H1 (cell line): ENCODE measurements around the gene C1orf185. TPM values are rescaled to one million over a fixed set of nuclear protein-coding genes. Genes with fewer than 3 reads are reported as not detected.
"Not testable (repeated sequence)": the region's sequence is repeated elsewhere in the genome, so short reads cannot be mapped to it uniquely, and the experiment has no call there.

Experiments
- CTCF ChIA-PET: fragments of 300-600 bp; sonication (Branson Sonifier 250); formaldehyde crosslinking; loops from one replicate; lab custom pipeline; 2021; ENCODE audit not compliant: partially characterized antibody; lab: Charles Lee
- POLR2A ChIA-PET: fragments of 300-600 bp; sonication (Branson Sonifier 250); formaldehyde crosslinking; loops from one replicate; lab custom pipeline; 2021; ENCODE audit warnings: inconsistent platforms; ENCODE audit not compliant: partially characterized antibody; lab: Charles Lee
- DNase-seq, 2 experiments: peaks; one replicate each; pipeline versions ENCODE4 v3.0.0 to v3.0.0-alpha.2; 2010 to 2022; ENCODE audit warnings: low spot score in 2 of 2, low read depth in 1 of 2, mixed read lengths in 1 of 2
- FAIRE-seq: peaks from 2 replicates; lab custom pipeline; 2011; peaks lifted over from hg19 to GRCh38; lab: Jason Lieb, UNC
- H2AFZ ChIP-seq: 2 replicates; pipeline ENCODE4 v1.8.1; 2012; ENCODE audit warnings: low read length, inconsistent platforms
- H2AK5ac ChIP-seq: 2 replicates; pipeline ENCODE4 v1.6.1; 2013; ENCODE audit warnings: low read depth, low read length
- H2BK120ac ChIP-seq: replicated peaks from 2 replicates; pipeline ENCODE3; 2013; ENCODE audit warnings: low read depth, low read length, inconsistent platforms
- H2BK12ac ChIP-seq: 2 replicates; pipeline ENCODE4 v1.6.1; 2013; ENCODE audit warnings: low read depth, low read length
- H2BK15ac ChIP-seq: 2 replicates; pipeline ENCODE4 v1.6.1; 2013; ENCODE audit warnings: low read length
- H2BK20ac ChIP-seq: 2 replicates; pipeline ENCODE4 v1.6.1; 2013; ENCODE audit warnings: low read length
- H2BK5ac ChIP-seq: 2 replicates; pipeline ENCODE4 v1.6.1; 2013; ENCODE audit warnings: low read depth, low read length
- H3K14ac ChIP-seq: 2 replicates; pipeline ENCODE4 v1.6.1; 2013; ENCODE audit warnings: inconsistent platforms; ENCODE audit not compliant: insufficient read length
- H3K18ac ChIP-seq: 2 replicates; pipeline ENCODE4 v1.6.1; 2013; ENCODE audit warnings: low read length; ENCODE audit errors: extremely low read depth
- H3K23ac ChIP-seq: 2 replicates; pipeline ENCODE4 v1.6.1; 2013; ENCODE audit warnings: inconsistent platforms; ENCODE audit not compliant: insufficient read length
- H3K23me2 ChIP-seq: 2 replicates; pipeline ENCODE4 v1.6.1; 2013; ENCODE audit warnings: low read depth, low read length
- H3K27ac ChIP-seq: 2 replicates; pipeline ENCODE4 v1.6.1; 2011; ENCODE audit warnings: low read depth, low read length, inconsistent platforms
- H3K27me3 ChIP-seq, 4 experiments: replicated peaks in 1 of 4; 1 replicate in 1 of 4; 2 replicates in 3 of 4; pipeline versions ENCODE4 v1.6.1 to v1.8.1; 2011 to 2013; ENCODE audit warnings: low read length in 3 of 4, mild to moderate bottlenecking in 3 of 4, inconsistent platforms in 2 of 4, mixed read lengths in 2 of 4, moderate library complexity in 1 of 4; ENCODE audit not compliant: control insufficient read depth in 3 of 4, insufficient read depth in 3 of 4; ENCODE audit errors: extremely low read depth in 1 of 4
- H3K36me3 ChIP-seq, 4 experiments: 2 replicates each; pipeline versions ENCODE4 v1.6.1 to v1.8.1; 2011 to 2013; ENCODE audit warnings: mild to moderate bottlenecking in 4 of 4, low read length in 3 of 4, moderate library complexity in 2 of 4, control low read depth in 1 of 4, inconsistent platforms in 1 of 4; ENCODE audit not compliant: insufficient read depth in 4 of 4, control insufficient read depth in 2 of 4
- H3K4ac ChIP-seq: replicated peaks from 2 replicates; pipeline ENCODE3; 2013; ENCODE audit warnings: low read length, low read depth, mixed read lengths, inconsistent platforms; ENCODE audit not compliant: insufficient read length
- H3K4me1 ChIP-seq, 4 experiments: replicated peaks in 1 of 4; 1 replicate in 1 of 4; 2 replicates in 3 of 4; pipeline versions ENCODE4 v1.6.1 to v1.8.1; 2011 to 2013; ENCODE audit warnings: low read length in 3 of 4, inconsistent platforms in 2 of 4, mixed read lengths in 1 of 4; ENCODE audit not compliant: insufficient read depth in 4 of 4, control insufficient read depth in 3 of 4
- H3K4me2 ChIP-seq, 2 experiments: 2 replicates each; pipeline versions ENCODE4 v1.6.1 to v1.8.1; 2011 to 2013; ENCODE audit warnings: low read depth in 2 of 2, low read length in 2 of 2, control low read depth in 1 of 2, inconsistent platforms in 1 of 2, mild to moderate bottlenecking in 1 of 2; ENCODE audit not compliant: insufficient read depth in 1 of 2
- H3K4me3 ChIP-seq, 4 experiments: fragments of 200-600, 300-600 bp in 1 of 4; sonication (generic), shearing (Covaris generic), sonication (Bioruptor Twin) in 1 of 4; 2 replicates each; pipeline versions ENCODE4 v1.5.1 to v1.8.1; 2011 to 2016; ENCODE audit warnings: low read length in 4 of 4, low read depth in 3 of 4, control low read depth in 2 of 4, inconsistent platforms in 2 of 4, mild to moderate bottlenecking in 2 of 4, mixed read lengths in 1 of 4, moderate library complexity in 1 of 4; ENCODE audit not compliant: insufficient read depth in 2 of 4; ENCODE audit errors: extremely low read depth in 1 of 4
- H3K56ac ChIP-seq: replicated peaks from 2 replicates; pipeline ENCODE3; 2013; ENCODE audit warnings: low read depth, mild to moderate bottlenecking, mixed read lengths, low read length, inconsistent platforms; ENCODE audit not compliant: insufficient read length
- H3K79me1 ChIP-seq: 2 replicates; pipeline ENCODE4 v1.6.1; 2013; ENCODE audit warnings: low read depth, low read length, control low read depth
- H3K79me2 ChIP-seq, 2 experiments: 2 replicates each; pipeline versions ENCODE4 v1.6.1 to v1.8.1; 2012 to 2013; ENCODE audit warnings: low read length in 2 of 2, mild to moderate bottlenecking in 2 of 2, inconsistent platforms in 1 of 2; ENCODE audit not compliant: insufficient read depth in 2 of 2, control insufficient read depth in 1 of 2
- H3K9ac ChIP-seq, 4 experiments: replicated peaks in 1 of 4; 1 replicate in 1 of 4; 2 replicates in 3 of 4; pipeline versions ENCODE4 v1.6.1 to v1.8.1; 2011 to 2013; ENCODE audit warnings: low read depth in 3 of 4, low read length in 3 of 4, control low read depth in 2 of 4, mild to moderate bottlenecking in 2 of 4, moderate library complexity in 2 of 4, inconsistent platforms in 1 of 4; ENCODE audit errors: extremely low read depth in 1 of 4
- H3K9me3 ChIP-seq, 2 experiments: 2 replicates each; pipeline versions ENCODE4 v1.6.1 to v1.8.1; 2012 to 2013; ENCODE audit warnings: mild to moderate bottlenecking in 2 of 2, moderate library complexity in 2 of 2, control low read depth in 1 of 2, inconsistent platforms in 1 of 2, low read depth in 1 of 2, low read length in 1 of 2, mixed read lengths in 1 of 2; ENCODE audit not compliant: insufficient read depth in 2 of 2
- H4K20me1 ChIP-seq, 2 experiments: replicated peaks in 1 of 2; 2 replicates each; pipeline versions ENCODE3 to v1.8.1; 2011 to 2013; ENCODE audit warnings: inconsistent platforms in 2 of 2, low read length in 2 of 2, mild to moderate bottlenecking in 1 of 2; ENCODE audit not compliant: insufficient read depth in 2 of 2, control insufficient read depth in 1 of 2
- H4K5ac ChIP-seq: 2 replicates; pipeline ENCODE4 v1.6.1; 2013; ENCODE audit warnings: low read length, low read depth, mixed read lengths, inconsistent platforms; ENCODE audit not compliant: insufficient read length
- H4K8ac ChIP-seq: 2 replicates; pipeline ENCODE4 v1.8.0; 2013; ENCODE audit warnings: mild to moderate bottlenecking, moderate library complexity, low read length, inconsistent platforms; ENCODE audit not compliant: insufficient read depth; ENCODE audit errors: extremely low read depth
- H4K91ac ChIP-seq: replicated peaks from 2 replicates; pipeline ENCODE3; 2013; ENCODE audit warnings: low read length, mixed read lengths, inconsistent platforms; ENCODE audit not compliant: insufficient read length
- WGBS, 2 experiments: shearing (Covaris generic) in 1 of 2; methylation state at CpG; one replicate each; pipeline versions ENCODE4 v1.1.6 to v1.1.7; 2013 to 2015; ENCODE audit warnings: low lambda C conversion rate in 2 of 2, mixed read lengths in 2 of 2, inconsistent platforms in 1 of 2, low coverage in 1 of 2, missing lambda C conversion rate in 1 of 2; ENCODE audit not compliant: insufficient replicate concordance in 2 of 2, insufficient coverage in 1 of 2, insufficient read length in 1 of 2; ENCODE audit errors: extremely low coverage in 1 of 2, missing lambda C conversion rate in 1 of 2; 5-methylcytosine and 5-hydroxymethylcytosine counted together
- polyA plus RNA-seq, 7 experiments: library from polyadenylated mRNA; depleted of rRNA in 3 of 7; stranded (reverse) in 5 of 7; unstranded in 2 of 7; fragments of >200 nt in 5 of 7; fragments of 200-250 nt in 2 of 7; gene quantifications; 1 replicate in 5 of 7; 2 replicates in 1 of 7; 4 replicates in 1 of 7; pipeline versions ENCODE4 v1.2.1 to v1.2.3, GENCODE V29; 2011 to 2013; ENCODE audit warnings: missing spikeins in 2 of 7, mixed read lengths in 2 of 7
- total RNA-seq: library from RNA; stranded (reverse); fragmentation: NEBNext Ultra II Directional; extraction: Animal tissue kit (Norgen Biotek cat#: 25700); gene quantifications from 2 replicates; pipeline ENCODE4 v1.2.1, GENCODE V29; 2021

C1orf185 gene
- total and polyA plus RNA-seq, 2 of the 8 experiments (the other 6 are each of a cell fraction or from before 2014, with no cell fraction given): not detected

GRCh38 chr1:51137696-51138095 is 35.7 kb downstream of the C1orf185 start:
- H3K23me2 ChIP-seq, H3K36me3 ChIP-seq, H2BK20ac ChIP-seq, H3K9ac ChIP-seq, H3K4ac ChIP-seq, H3K79me1 ChIP-seq, H2BK5ac ChIP-seq, H3K27ac ChIP-seq, H4K91ac ChIP-seq, H3K4me3 ChIP-seq, H2AFZ ChIP-seq, H3K27me3 ChIP-seq, H3K4me2 ChIP-seq, H3K18ac ChIP-seq, H2AK5ac ChIP-seq, H2BK12ac ChIP-seq, DNase-seq, POLR2A ChIA-PET, H3K4me1 ChIP-seq, H4K5ac ChIP-seq, H3K14ac ChIP-seq, H2BK120ac ChIP-seq, FAIRE-seq, H3K23ac ChIP-seq, H3K56ac ChIP-seq, H3K79me2 ChIP-seq, H4K20me1 ChIP-seq, H2BK15ac ChIP-seq, H3K9me3 ChIP-seq, H4K8ac ChIP-seq: not testable (repeated sequence)
- WGBS, 2 experiments: 85% methylated on average over 2 of the region's 2 CpGs; no CpG with 5 or more reads in 1 of the 2 experiments
- CTCF ChIA-PET: interaction anchor here (1.5 kb wide), 1 partner anchor 20 kb away, joined by 4 read pairs; no protein-coding TSS in a partner anchor
